ENCODE data around the gene KCTD1.

GRCh38 chr18:26503382-26503781 is 45.0 kb downstream of the KCTD1 start:
- no peak for TF ChIP-seq CTCF (IDR thresholded peaks at IDR 0.05)
- TF ChIP-seq POLR2A (IDR thresholded peaks at IDR 0.05) = no peak

Measured in lower leg skin (tissue), 3 donors.